HCT116 (cell line): ENCODE results near the gene OPCML.

Experiments
- CEBPB ChIP-seq: IDR thresholded peaks from 2 replicates; pipeline ENCODE4 v1.6.1; 2012; ENCODE audit warnings: low read depth
- EGR1 ChIP-seq: IDR thresholded peaks from 2 replicates; pipeline ENCODE4 v1.6.1; 2012; ENCODE audit warnings: low read depth
- ELF1 ChIP-seq: IDR thresholded peaks from 2 replicates; pipeline ENCODE4 v1.6.1; 2012; ENCODE audit warnings: low read depth, borderline replicate concordance
- EZH2 ChIP-seq: fragments of 200-600 bp; sonication (generic); IDR thresholded peaks from 2 replicates; pipeline ENCODE4 v1.6.1; 2017; ENCODE audit warnings: antibody characterized with exemption, mixed run types
- FOSL1 ChIP-seq: IDR thresholded peaks from 2 replicates; pipeline ENCODE4 v1.6.1; 2012; ENCODE audit warnings: low read depth
- JUND ChIP-seq: IDR thresholded peaks from 2 replicates; pipeline ENCODE4 v1.6.1; 2012
- POLR2A ChIP-seq: IDR thresholded peaks from 2 replicates; pipeline ENCODE4 v1.7.0; 2011; ENCODE audit warnings: borderline replicate concordance; ENCODE audit not compliant: insufficient read depth, insufficient read length; ENCODE audit errors: extremely low read depth
- POLR2AphosphoS5 ChIP-seq: IDR thresholded peaks from 2 replicates; pipeline ENCODE4 v1.6.1; 2011; ENCODE audit warnings: mild to moderate bottlenecking, low read depth, low read length, moderate library complexity
- RAD21 ChIP-seq: IDR thresholded peaks from 2 replicates; pipeline ENCODE4 v1.6.1; 2012; ENCODE audit warnings: low read depth, mild to moderate bottlenecking
- SIN3A ChIP-seq: IDR thresholded peaks from 2 replicates; pipeline ENCODE4 v1.6.1; 2012; ENCODE audit warnings: low read depth
- TCF7L2 ChIP-seq: IDR thresholded peaks from 2 replicates; pipeline ENCODE4 v1.7.0; 2011; ENCODE audit warnings: borderline replicate concordance, inconsistent platforms; ENCODE audit not compliant: insufficient read depth, insufficient read length; ENCODE audit errors: extremely low read depth
- TF ChIP-seq, protein P1 (sequence below), 3 experiments: fragments of 200-600 bp in 1 of 3; sonication (generic) in 1 of 3; IDR thresholded peaks in 2 of 3; conservative IDR thresholded peaks in 1 of 3; 2 replicates each; pipeline ENCODE4 v1.5.1; 2012 to 2017; ENCODE audit warnings: low read depth in 2 of 3, low read length in 2 of 3, antibody characterized with exemption in 1 of 3, borderline replicate concordance in 1 of 3, control low read depth in 1 of 3, mild to moderate bottlenecking in 1 of 3, mixed read lengths in 1 of 3, mixed run types in 1 of 3, moderate library complexity in 1 of 3; ENCODE audit not compliant: insufficient read depth in 1 of 3

GRCh38 chr11:133522344-133522743 is 10.0 kb downstream of the OPCML start:
- TF ChIP-seq, protein P1, sequence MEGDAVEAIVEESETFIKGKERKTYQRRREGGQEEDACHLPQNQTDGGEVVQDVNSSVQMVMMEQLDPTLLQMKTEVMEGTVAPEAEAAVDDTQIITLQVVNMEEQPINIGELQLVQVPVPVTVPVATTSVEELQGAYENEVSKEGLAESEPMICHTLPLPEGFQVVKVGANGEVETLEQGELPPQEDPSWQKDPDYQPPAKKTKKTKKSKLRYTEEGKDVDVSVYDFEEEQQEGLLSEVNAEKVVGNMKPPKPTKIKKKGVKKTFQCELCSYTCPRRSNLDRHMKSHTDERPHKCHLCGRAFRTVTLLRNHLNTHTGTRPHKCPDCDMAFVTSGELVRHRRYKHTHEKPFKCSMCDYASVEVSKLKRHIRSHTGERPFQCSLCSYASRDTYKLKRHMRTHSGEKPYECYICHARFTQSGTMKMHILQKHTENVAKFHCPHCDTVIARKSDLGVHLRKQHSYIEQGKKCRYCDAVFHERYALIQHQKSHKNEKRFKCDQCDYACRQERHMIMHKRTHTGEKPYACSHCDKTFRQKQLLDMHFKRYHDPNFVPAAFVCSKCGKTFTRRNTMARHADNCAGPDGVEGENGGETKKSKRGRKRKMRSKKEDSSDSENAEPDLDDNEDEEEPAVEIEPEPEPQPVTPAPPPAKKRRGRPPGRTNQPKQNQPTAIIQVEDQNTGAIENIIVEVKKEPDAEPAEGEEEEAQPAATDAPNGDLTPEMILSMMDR (IDR thresholded peaks at IDR 0.05 in 2 of 3, conservative IDR thresholded peaks at IDR 0.05 in 1 of 3; ENCODE audit: borderline replicate concordance in 1 of 3, insufficient read depth in 1 of 3, low read depth in 2 of 3, low read length in 2 of 3), result no peak
- TF ChIP-seq POLR2A (no peak), RAD21 (no peak), FOSL1 (no peak), POLR2AphosphoS5 (no peak), EZH2 (no peak), CEBPB (no peak), EGR1 (no peak), TCF7L2 (no peak), ELF1 (no peak), SIN3A (no peak), JUND (no peak)
